Endodermal cell (in vitro differentiated cells): Measurements from ENCODE around the gene OR56B1. TPM values are rescaled to one million over a fixed set of nuclear protein-coding genes. Genes with fewer than 3 reads are reported as not detected.

Source experiments
- DNase-seq: peaks from one replicate; pipeline ENCODE4 v3.0.0-alpha.2; 2017
- H3K27ac ChIP-seq: 2 replicates; pipeline ENCODE4 v1.5.1; 2013; ENCODE audit warnings: mild to moderate bottlenecking, low read depth, low read length, moderate library complexity
- H3K27me3 ChIP-seq: 2 replicates; pipeline ENCODE4 v1.6.1; 2013; ENCODE audit warnings: mild to moderate bottlenecking, low read length, moderate library complexity; ENCODE audit not compliant: insufficient read depth, control insufficient read depth, poor library complexity, severe bottlenecking
- H3K36me3 ChIP-seq: 2 replicates; pipeline ENCODE4 v1.7.0; 2013; ENCODE audit warnings: mild to moderate bottlenecking, low read length, moderate library complexity; ENCODE audit not compliant: control insufficient read depth, insufficient read depth
- H3K4me1 ChIP-seq: one replicate; pipeline ENCODE4 v1.7.0; 2013; ENCODE audit warnings: low read length; ENCODE audit not compliant: control insufficient read depth, insufficient read depth
- H3K4me3 ChIP-seq: 2 replicates; pipeline ENCODE4 v1.5.1; 2013; ENCODE audit warnings: mild to moderate bottlenecking, low read length, moderate library complexity
- H3K9ac ChIP-seq: 2 replicates; pipeline ENCODE4 v1.6.1; 2013; ENCODE audit warnings: mild to moderate bottlenecking, low read length, moderate library complexity; ENCODE audit not compliant: poor library complexity, severe bottlenecking; ENCODE audit errors: extremely low read depth
- H3K9me3 ChIP-seq: 2 replicates; pipeline ENCODE4 v1.6.1; 2013; ENCODE audit warnings: mild to moderate bottlenecking, low read length, moderate library complexity; ENCODE audit not compliant: control insufficient read depth
- H3K27ac Mint-ChIP-seq: 2 replicates; pipeline ENCODE4 v1.8.0; 2020; ENCODE audit warnings: mixed read lengths
- H3K27me3 Mint-ChIP-seq: 2 replicates; pipeline ENCODE4 v1.8.0; 2021; ENCODE audit warnings: mild to moderate bottlenecking, mixed read lengths; ENCODE audit not compliant: insufficient read depth
- H3K36me3 Mint-ChIP-seq: 2 replicates; pipeline ENCODE4 v1.8.0; 2020; ENCODE audit warnings: low read depth, mixed read lengths
- H3K4me1 Mint-ChIP-seq: 2 replicates; pipeline ENCODE4 v1.8.0; 2020; ENCODE audit warnings: mixed read lengths
- H3K4me3 Mint-ChIP-seq: 2 replicates; pipeline ENCODE4 v1.8.0; 2020; ENCODE audit warnings: mild to moderate bottlenecking, moderate library complexity, mixed read lengths
- H3K9me3 Mint-ChIP-seq: 2 replicates; pipeline ENCODE4 v1.8.0; 2020; ENCODE audit warnings: mild to moderate bottlenecking, mixed read lengths
- CTCF ChIP-seq: fragments of 200-600 bp; sonication (generic); conservative IDR thresholded peaks from 2 replicates; pipeline ENCODE4 v1.5.0; 2021; ENCODE audit warnings: antibody characterized with exemption, mild to moderate bottlenecking
- WGBS, 2 experiments: methylation state at CpG; one replicate each; pipeline versions ENCODE4 v1.1.5 to v1.1.7; 2013; ENCODE audit warnings: missing lambda C conversion rate in 2 of 2, mixed read lengths in 1 of 2; ENCODE audit not compliant: insufficient coverage in 1 of 2, insufficient read length in 1 of 2; 5-methylcytosine and 5-hydroxymethylcytosine counted together
- total RNA-seq, 2 donors: library from RNA; stranded (reverse); fragmentation: NEBNext Ultra II Directional in 1 of 2; extraction: Animal tissue kit (Norgen Biotek cat#: 25700) in 1 of 2; gene quantifications; 2 replicates in 1 of 2; 3 replicates in 1 of 2; pipeline ENCODE4 v1.2.1, GENCODE V29; 2021

OR56B1 gene
- total RNA-seq, 2 donors from 2014 or later, result not detected

- Histone ChIP-seq H3K4me3 (no peak overlapping the region), H3K4me1 (no peaks in the 10 kb centered on the region), H3K27ac (no peak overlapping the region), H3K27me3 (no peaks in the 10 kb centered on the region), H3K36me3 (no peaks in the 10 kb centered on the region), H3K9ac (no peak overlapping the region), H3K9me3 (no peaks in the 10 kb centered on the region)
- H3K4me3 Mint-ChIP-seq, result no peak overlapping the region
- no peak for TF ChIP-seq CTCF
- H3K27me3 Mint-ChIP-seq, result no peaks in the 10 kb centered on the region
- H3K27ac Mint-ChIP-seq, result no peak overlapping the region
- no peaks in the 10 kb centered on the region for H3K36me3 Mint-ChIP-seq
- no peak for DNase-seq
- no peaks in the 10 kb centered on the region for H3K4me1 Mint-ChIP-seq
- H3K9me3 Mint-ChIP-seq, result no peaks in the 10 kb centered on the region
- WGBS, 2 experiments, result 90% methylated on average over 2 of the region's 2 CpGs; no CpG with 5 or more reads in 1 of the 2 experiments
These were observed 13.6 kb upstream of the OR56B1 start for GRCh38 chr11:5722622-5723021.

- no peak for DNase-seq
- no peaks in the 10 kb centered on the region for H3K27me3 ChIP-seq
- TF ChIP-seq CTCF, result no peak
- Mint-ChIP-seq H3K9me3 (no peaks in the 10 kb centered on the region), H3K4me1 (no peaks in the 10 kb centered on the region), H3K4me3 (no peak overlapping the region), H3K36me3 (no peaks in the 10 kb centered on the region), H3K27me3 (no peaks in the 10 kb centered on the region), H3K27ac (no peak overlapping the region)
- no peak overlapping the region for H3K27ac ChIP-seq
- H3K9me3 ChIP-seq, result no peaks in the 10 kb centered on the region
- H3K36me3 ChIP-seq, result no peaks in the 10 kb centered on the region
- no peak overlapping the region for H3K4me3 ChIP-seq
- H3K9ac ChIP-seq, result no peak overlapping the region
- no peaks in the 10 kb centered on the region for H3K4me1 ChIP-seq
- WGBS, 2 experiments, result 90 to 100% methylated on average over 1 of the region's 1 CpG
These were observed 9.9 kb upstream of the OR56B1 start for GRCh38 chr11:5726351-5726750.

- no peak for TF ChIP-seq CTCF
- Histone ChIP-seq H3K9me3 (no peaks in the 10 kb centered on the region), H3K4me3 (no peak overlapping the region), H3K36me3 (no peaks in the 10 kb centered on the region), H3K27ac (no peak overlapping the region), H3K9ac (no peak overlapping the region), H3K27me3 (no peaks in the 10 kb centered on the region), H3K4me1 (no peaks in the 10 kb centered on the region)
- Mint-ChIP-seq H3K4me1 (no peaks in the 10 kb centered on the region), H3K9me3 (no peaks in the 10 kb centered on the region), H3K27ac (no peak overlapping the region), H3K4me3 (no peak overlapping the region), H3K36me3 (no peaks in the 10 kb centered on the region), H3K27me3 (no peaks in the 10 kb centered on the region)
- 95 to 100% methylated on average over 1 of the region's 1 CpG for WGBS, 2 experiments
- DNase-seq, result no peak
These were observed 8.6 kb upstream of the OR56B1 start for GRCh38 chr11:5727691-5728090.
